ENCODE measurements around the gene MERTK.

MERTK gene

GRCh38 chr2:112045446-112046014, 147.1 kb downstream of the MERTK start:
- TF ChIP-seq, protein P1, sequence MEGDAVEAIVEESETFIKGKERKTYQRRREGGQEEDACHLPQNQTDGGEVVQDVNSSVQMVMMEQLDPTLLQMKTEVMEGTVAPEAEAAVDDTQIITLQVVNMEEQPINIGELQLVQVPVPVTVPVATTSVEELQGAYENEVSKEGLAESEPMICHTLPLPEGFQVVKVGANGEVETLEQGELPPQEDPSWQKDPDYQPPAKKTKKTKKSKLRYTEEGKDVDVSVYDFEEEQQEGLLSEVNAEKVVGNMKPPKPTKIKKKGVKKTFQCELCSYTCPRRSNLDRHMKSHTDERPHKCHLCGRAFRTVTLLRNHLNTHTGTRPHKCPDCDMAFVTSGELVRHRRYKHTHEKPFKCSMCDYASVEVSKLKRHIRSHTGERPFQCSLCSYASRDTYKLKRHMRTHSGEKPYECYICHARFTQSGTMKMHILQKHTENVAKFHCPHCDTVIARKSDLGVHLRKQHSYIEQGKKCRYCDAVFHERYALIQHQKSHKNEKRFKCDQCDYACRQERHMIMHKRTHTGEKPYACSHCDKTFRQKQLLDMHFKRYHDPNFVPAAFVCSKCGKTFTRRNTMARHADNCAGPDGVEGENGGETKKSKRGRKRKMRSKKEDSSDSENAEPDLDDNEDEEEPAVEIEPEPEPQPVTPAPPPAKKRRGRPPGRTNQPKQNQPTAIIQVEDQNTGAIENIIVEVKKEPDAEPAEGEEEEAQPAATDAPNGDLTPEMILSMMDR (IDR thresholded peaks at IDR 0.05; ENCODE audit: low read depth, low read length) = no peak
- DNase-seq (ENCODE audit: low read depth, low spot score) = no peak
- H3K4me3 ChIP-seq (ENCODE audit: low read depth, low read length) = no peak overlapping the region
- in situ Hi-C loops (cut with HindIII; ENCODE audit: low sequenced_read_pairs) = no loop called here

- TF ChIP-seq, protein P1 (IDR thresholded peaks at IDR 0.05; ENCODE audit: low read depth, low read length) = no peak
- in situ Hi-C loops (cut with HindIII; ENCODE audit: low sequenced_read_pairs) = no loop called here
- H3K4me3 ChIP-seq (ENCODE audit: low read depth, low read length) = no peak overlapping the region
- DNase-seq (ENCODE audit: low read depth, low spot score) = no peak
These were observed 147.8 kb downstream of the MERTK start for GRCh38 chr2:112046231-112046630.

GRCh38 chr2:112047537-112048235, 149.3 kb downstream of the MERTK start:
- in situ Hi-C loops (cut with HindIII; ENCODE audit: low sequenced_read_pairs) = no loop called here
- no peak for DNase-seq (ENCODE audit: low read depth, low spot score)
- no peak overlapping the region for H3K4me3 ChIP-seq (ENCODE audit: low read depth, low read length)
- TF ChIP-seq, protein P1 (IDR thresholded peaks at IDR 0.05; ENCODE audit: low read depth, low read length) = no peak

DNA sequence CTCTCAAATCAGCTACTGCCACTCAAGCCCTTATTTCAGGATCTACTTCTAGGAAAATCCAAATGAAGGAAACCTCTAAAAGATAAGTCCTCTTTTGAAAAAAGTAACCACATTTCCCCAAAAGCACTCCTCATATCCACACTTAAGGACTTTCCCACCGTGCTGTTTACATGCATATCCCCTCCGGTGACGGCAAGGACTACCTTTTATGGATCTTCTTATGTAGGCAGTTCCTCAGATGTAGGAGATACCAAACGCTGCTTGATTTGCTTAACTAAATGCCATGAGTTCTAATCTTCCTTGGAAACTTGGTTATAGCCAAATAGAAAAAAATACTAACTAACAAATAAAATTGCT, 149.8 kb downstream of the MERTK start:
- no peak overlapping the region for H3K4me3 ChIP-seq (ENCODE audit: low read depth, low read length)
- in situ Hi-C loops (cut with HindIII; ENCODE audit: low sequenced_read_pairs) = no loop called here
- TF ChIP-seq, protein P1 (IDR thresholded peaks at IDR 0.05; ENCODE audit: low read depth, low read length) = no peak
- no peak for DNase-seq (ENCODE audit: low read depth, low spot score)

- DNase-seq (ENCODE audit: low read depth, low spot score) = peak; percentile 78
- H3K4me3 ChIP-seq (ENCODE audit: low read depth, low read length) = no peak overlapping the region
- in situ Hi-C loops (cut with HindIII; ENCODE audit: low sequenced_read_pairs) = no loop called here
- TF ChIP-seq, protein P1 (IDR thresholded peaks at IDR 0.05; ENCODE audit: low read depth, low read length) = peak; percentile 87
These were observed 150.5 kb downstream of the MERTK start for GRCh38 chr2:112048887-112049286.

DNA sequence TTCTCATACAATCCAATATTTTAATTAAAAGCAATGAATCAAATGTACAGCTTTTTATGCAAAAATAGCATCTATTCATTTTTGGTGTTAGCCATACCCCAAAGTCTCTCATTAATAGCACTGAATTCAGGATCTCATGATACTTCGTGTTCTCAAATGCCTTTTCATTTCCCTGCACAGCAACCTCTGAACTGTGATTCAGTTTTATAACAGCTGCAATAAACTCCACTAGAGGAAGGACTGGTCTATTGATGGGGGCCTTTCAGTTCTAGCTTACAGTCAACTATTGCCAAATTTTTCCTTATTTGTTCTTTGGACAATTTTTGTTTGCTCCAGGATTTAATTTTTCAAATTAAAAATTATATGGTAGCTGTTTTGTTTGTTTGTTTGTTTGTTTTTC, 151.9 kb downstream of the MERTK start:
- TF ChIP-seq, protein P1 (IDR thresholded peaks at IDR 0.05; ENCODE audit: low read depth, low read length) = no peak
- in situ Hi-C loops (cut with HindIII; ENCODE audit: low sequenced_read_pairs) = no loop called here
- no peak for DNase-seq (ENCODE audit: low read depth, low spot score)
- no peak overlapping the region for H3K4me3 ChIP-seq (ENCODE audit: low read depth, low read length)

All from astrocyte of the spinal cord (primary cell).